HepG2 (cell line): ENCODE data around the gene CFAP221. TPM values are rescaled to one million over a fixed set of nuclear protein-coding genes. Genes with fewer than 3 reads are reported as not detected.

Experiments
- GMEB1 ChIP-seq: sonication (generic); formaldehyde crosslinking; IDR thresholded peaks from 2 replicates; pipeline ENCODE4 v1.5.1; 2020; ENCODE audit warnings: missing genetic modification reagents, mild to moderate bottlenecking, borderline replicate concordance
- HIC2 ChIP-seq: sonication (generic); formaldehyde crosslinking; IDR thresholded peaks from 2 replicates; pipeline ENCODE4 v1.9.0; 2022; ENCODE audit warnings: low read depth, missing genetic modification reagents
- MED1 ChIP-seq: sonication (generic); formaldehyde crosslinking; IDR thresholded peaks from 2 replicates; pipeline ENCODE4 v1.4.0; 2020; ENCODE audit warnings: missing genetic modification reagents
- MTF2 ChIP-seq: sonication (generic); formaldehyde crosslinking; IDR thresholded peaks from 2 replicates; pipeline ENCODE4 v1.5.0; 2020; ENCODE audit warnings: missing genetic modification reagents, borderline replicate concordance
- NFYC ChIP-seq: IDR thresholded peaks from 2 replicates; pipeline ENCODE4 v1.6.1; 2016; ENCODE audit warnings: missing genetic modification reagents, missing compliant biosample characterization
- STAT5B ChIP-seq: sonication (generic); formaldehyde crosslinking; IDR thresholded peaks from 2 replicates; pipeline ENCODE4 v1.4.0; 2020; ENCODE audit warnings: missing genetic modification reagents
- ZBTB4 ChIP-seq: sonication (generic); formaldehyde crosslinking; IDR thresholded peaks from 2 replicates; pipeline ENCODE4 v1.4.0; 2020; ENCODE audit warnings: missing genetic modification reagents, mild to moderate bottlenecking, borderline replicate concordance
- ZBTB46 ChIP-seq: sonication (generic); formaldehyde crosslinking; IDR thresholded peaks from 2 replicates; pipeline ENCODE4 v1.4.0; 2020; ENCODE audit warnings: mild to moderate bottlenecking, missing genetic modification reagents, borderline replicate concordance
- ZNF234 ChIP-seq: sonication (generic); formaldehyde crosslinking; conservative IDR thresholded peaks from 2 replicates; pipeline ENCODE4 v1.5.1; 2020; ENCODE audit warnings: mild to moderate bottlenecking, missing genetic modification reagents
- ZNF75D ChIP-seq: sonication (generic); formaldehyde crosslinking; IDR thresholded peaks from 2 replicates; pipeline ENCODE4 v1.8.1; 2023; ENCODE audit warnings: missing genetic modification reagents, mild to moderate bottlenecking, borderline replicate concordance
- ZNF780A ChIP-seq: sonication (generic); formaldehyde crosslinking; IDR thresholded peaks from 2 replicates; pipeline ENCODE4 v1.8.0; 2022; ENCODE audit warnings: mild to moderate bottlenecking, missing genetic modification reagents, moderate library complexity
- polyA plus RNA-seq, 8 experiments: library from polyadenylated mRNA; depleted of rRNA in 3 of 8; stranded (reverse) in 7 of 8; unstranded in 1 of 8; fragments of >200 nt; fragmentation: Illumina TruSeq in 4 of 8; extraction: Trizol in 4 of 8; gene quantifications; 2 replicates each; pipeline versions ENCODE4 v1.2.1 to v1.2.3, GENCODE V29; 2011 to 2016; ENCODE audit warnings: low read depth in 4 of 8, missing spikeins in 1 of 8, mixed read lengths in 1 of 8; ENCODE audit not compliant: insufficient read depth in 1 of 8
- total RNA-seq, 5 experiments: library from RNA; depleted of rRNA; stranded (reverse); fragments of >200 nt; fragmentation: Illumina TruSeq; extraction: Trizol; gene quantifications; 2 replicates each; pipeline ENCODE4 v1.2.3, GENCODE V29; 2016; ENCODE audit warnings: low read depth in 1 of 5
- TF ChIP-seq, protein P1 (sequence below): sonication (generic); formaldehyde crosslinking; IDR thresholded peaks from 2 replicates; pipeline ENCODE4 v1.5.1; 2020; ENCODE audit warnings: mild to moderate bottlenecking, missing genetic modification reagents, borderline replicate concordance

CFAP221 gene
- total and polyA plus RNA-seq, 2 of the 13 experiments (the other 11 are each of a cell fraction or from before 2014, with no cell fraction given): not detected

- TF ChIP-seq ZBTB46 (CRISPR knock-in tag) (no peak), ZNF75D (CRISPR knock-in tag) (no peak), ZBTB4 (CRISPR knock-in tag) (no peak), GMEB1 (CRISPR knock-in tag) (peak; percentile 24; the same call in 1 of the 2 replicates), HIC2 (no peak), NFYC (no peak), ZNF780A (CRISPR knock-in tag) (no peak), MTF2 (CRISPR knock-in tag) (peak; percentile 86), MED1 (CRISPR knock-in tag) (peak; percentile 15; the same call in 1 of the 2 replicates), ZNF234 (CRISPR knock-in tag) (0 out of 2 replicates have a peak, but pooled peaks have one; percentile 58), STAT5B (CRISPR knock-in tag) (no peak)
- TF ChIP-seq, protein P1, sequence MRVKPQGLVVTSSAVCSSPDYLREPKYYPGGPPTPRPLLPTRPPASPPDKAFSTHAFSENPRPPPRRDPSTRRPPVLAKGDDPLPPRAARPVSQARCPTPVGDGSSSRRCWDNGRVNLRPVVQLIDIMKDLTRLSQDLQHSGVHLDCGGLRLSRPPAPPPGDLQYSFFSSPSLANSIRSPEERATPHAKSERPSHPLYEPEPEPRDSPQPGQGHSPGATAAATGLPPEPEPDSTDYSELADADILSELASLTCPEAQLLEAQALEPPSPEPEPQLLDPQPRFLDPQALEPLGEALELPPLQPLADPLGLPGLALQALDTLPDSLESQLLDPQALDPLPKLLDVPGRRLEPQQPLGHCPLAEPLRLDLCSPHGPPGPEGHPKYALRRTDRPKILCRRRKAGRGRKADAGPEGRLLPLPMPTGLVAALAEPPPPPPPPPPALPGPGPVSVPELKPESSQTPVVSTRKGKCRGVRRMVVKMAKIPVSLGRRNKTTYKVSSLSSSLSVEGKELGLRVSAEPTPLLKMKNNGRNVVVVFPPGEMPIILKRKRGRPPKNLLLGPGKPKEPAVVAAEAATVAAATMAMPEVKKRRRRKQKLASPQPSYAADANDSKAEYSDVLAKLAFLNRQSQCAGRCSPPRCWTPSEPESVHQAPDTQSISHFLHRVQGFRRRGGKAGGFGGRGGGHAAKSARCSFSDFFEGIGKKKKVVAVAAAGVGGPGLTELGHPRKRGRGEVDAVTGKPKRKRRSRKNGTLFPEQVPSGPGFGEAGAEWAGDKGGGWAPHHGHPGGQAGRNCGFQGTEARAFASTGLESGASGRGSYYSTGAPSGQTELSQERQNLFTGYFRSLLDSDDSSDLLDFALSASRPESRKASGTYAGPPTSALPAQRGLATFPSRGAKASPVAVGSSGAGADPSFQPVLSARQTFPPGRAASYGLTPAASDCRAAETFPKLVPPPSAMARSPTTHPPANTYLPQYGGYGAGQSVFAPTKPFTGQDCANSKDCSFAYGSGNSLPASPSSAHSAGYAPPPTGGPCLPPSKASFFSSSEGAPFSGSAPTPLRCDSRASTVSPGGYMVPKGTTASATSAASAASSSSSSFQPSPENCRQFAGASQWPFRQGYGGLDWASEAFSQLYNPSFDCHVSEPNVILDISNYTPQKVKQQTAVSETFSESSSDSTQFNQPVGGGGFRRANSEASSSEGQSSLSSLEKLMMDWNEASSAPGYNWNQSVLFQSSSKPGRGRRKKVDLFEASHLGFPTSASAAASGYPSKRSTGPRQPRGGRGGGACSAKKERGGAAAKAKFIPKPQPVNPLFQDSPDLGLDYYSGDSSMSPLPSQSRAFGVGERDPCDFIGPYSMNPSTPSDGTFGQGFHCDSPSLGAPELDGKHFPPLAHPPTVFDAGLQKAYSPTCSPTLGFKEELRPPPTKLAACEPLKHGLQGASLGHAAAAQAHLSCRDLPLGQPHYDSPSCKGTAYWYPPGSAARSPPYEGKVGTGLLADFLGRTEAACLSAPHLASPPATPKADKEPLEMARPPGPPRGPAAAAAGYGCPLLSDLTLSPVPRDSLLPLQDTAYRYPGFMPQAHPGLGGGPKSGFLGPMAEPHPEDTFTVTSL (CRISPR knock-in tag): peak; percentile 9; the same call in 1 of the 2 replicates
Measured at GRCh38 chr2:119678021-119678656, 133.9 kb downstream of the CFAP221 start (continued).
